ACC112 (cell line): ENCODE data around the gene CNR1.

ENCODE experiments used
- H2AFZ ChIP-seq: fragments of 200-600 bp; sonication (generic); one replicate; pipeline ENCODE4 v1.6.0; 2017; ENCODE audit warnings: antibody characterized with exemption, low read length; ENCODE audit not compliant: unreplicated experiment
- H3K27ac ChIP-seq: fragments of 200-600 bp; sonication (generic); 2 replicates; pipeline ENCODE4 v1.5.1; 2014; ENCODE audit warnings: low read depth, mild to moderate bottlenecking, antibody characterized with exemption, low read length, moderate library complexity
- H3K27me3 ChIP-seq: fragments of 200-600 bp; sonication (generic); 2 replicates; pipeline ENCODE4 v1.6.1; 2014; ENCODE audit warnings: mild to moderate bottlenecking, antibody characterized with exemption, low read length, moderate library complexity, mixed read lengths; ENCODE audit not compliant: insufficient read depth
- H3K36me3 ChIP-seq: fragments of 200-600 bp; sonication (generic); 2 replicates; pipeline ENCODE4 v1.6.1; 2016; ENCODE audit warnings: mild to moderate bottlenecking, antibody characterized with exemption, low read length, moderate library complexity, mixed read lengths; ENCODE audit not compliant: insufficient read depth
- H3K4me1 ChIP-seq: fragments of 200-600 bp; sonication (generic); one replicate; pipeline ENCODE4 v1.6.1; 2016; ENCODE audit warnings: low read length, mixed read lengths; ENCODE audit not compliant: insufficient read depth, unreplicated experiment, control insufficient read depth
- H3K4me3 ChIP-seq: fragments of 200-600 bp; sonication (generic); 2 replicates; pipeline ENCODE4 v1.5.1; 2014; ENCODE audit warnings: mild to moderate bottlenecking, low read depth, low read length
- H3K79me2 ChIP-seq: fragments of 200-600 bp; sonication (generic); one replicate; pipeline ENCODE4 v1.6.0; 2016; ENCODE audit warnings: low read length; ENCODE audit not compliant: control insufficient read depth, unreplicated experiment, insufficient read depth

Gene CNR1

DNA sequence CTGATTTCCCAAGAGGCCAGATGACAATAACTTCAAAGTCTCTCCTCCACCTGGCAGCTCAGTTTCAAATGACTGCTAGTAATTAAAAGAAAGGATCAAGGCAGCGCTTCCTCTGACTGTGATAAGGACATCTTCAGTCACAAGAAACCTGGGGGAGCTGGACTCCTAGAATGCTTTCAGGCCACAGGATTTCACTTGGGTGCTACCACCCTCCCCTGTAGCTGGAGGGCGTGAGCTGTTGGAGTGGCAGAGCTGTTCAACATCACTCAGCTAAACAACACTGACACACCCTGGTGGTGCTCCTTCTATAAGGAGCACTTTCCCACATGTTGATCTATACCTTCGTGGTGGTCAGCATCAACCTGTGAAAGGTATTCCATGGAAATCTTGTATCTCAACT lies 2.2 kb upstream of the CNR1 start:
- Histone ChIP-seq H3K4me1 (peaks cover 4% of the 10 kb centered on the region), H3K79me2 (peaks cover 24% of the 10 kb centered on the region), H3K4me3 (no peak overlapping the region), H3K36me3 (no peaks in the 10 kb centered on the region), H3K27ac (no peak overlapping the region), H3K27me3 (peaks cover 15% of the 10 kb centered on the region; the same call in 1 of the 2 replicates), H2AFZ (no peak overlapping the region)

DNA sequence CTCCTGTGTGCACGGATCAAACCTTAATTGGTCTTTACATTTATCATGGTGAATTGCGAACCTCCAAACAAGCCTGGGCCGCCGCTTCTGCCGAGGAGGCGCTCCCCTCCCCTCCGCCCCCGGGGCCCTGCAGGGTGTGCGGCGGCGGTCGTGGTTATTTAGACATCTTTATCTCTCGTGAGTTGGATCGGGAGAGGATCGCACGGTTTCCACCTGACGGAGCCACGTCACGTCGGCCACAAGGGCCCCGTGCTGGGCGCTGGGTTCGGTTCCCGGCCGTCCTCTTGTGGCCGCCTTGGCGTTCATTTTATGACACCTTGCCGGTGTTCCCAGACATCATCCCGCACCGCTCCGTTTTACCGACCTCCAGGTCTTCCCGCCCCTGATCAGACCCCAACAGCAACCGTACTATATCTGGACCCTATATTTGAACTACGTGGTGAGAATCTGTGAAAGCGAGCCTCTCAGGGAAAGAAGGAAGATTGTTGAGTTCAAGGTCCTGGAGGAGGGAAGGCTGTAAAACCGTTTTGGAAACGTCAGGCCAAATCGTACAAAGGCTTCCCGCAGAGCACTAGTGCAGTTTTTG lies 1.3 kb upstream of the CNR1 start:
- Histone ChIP-seq H3K27ac (no peak overlapping the region), H3K36me3 (no peaks in the 10 kb centered on the region), H3K27me3 (peaks cover 15% of the 10 kb centered on the region; the same call in 1 of the 2 replicates), H3K4me1 (peaks cover 13% of the 10 kb centered on the region), H2AFZ (peak overlapping the region; percentile 84), H3K79me2 (peaks cover 33% of the 10 kb centered on the region), H3K4me3 (peak overlapping the region; percentile 92)

DNA sequence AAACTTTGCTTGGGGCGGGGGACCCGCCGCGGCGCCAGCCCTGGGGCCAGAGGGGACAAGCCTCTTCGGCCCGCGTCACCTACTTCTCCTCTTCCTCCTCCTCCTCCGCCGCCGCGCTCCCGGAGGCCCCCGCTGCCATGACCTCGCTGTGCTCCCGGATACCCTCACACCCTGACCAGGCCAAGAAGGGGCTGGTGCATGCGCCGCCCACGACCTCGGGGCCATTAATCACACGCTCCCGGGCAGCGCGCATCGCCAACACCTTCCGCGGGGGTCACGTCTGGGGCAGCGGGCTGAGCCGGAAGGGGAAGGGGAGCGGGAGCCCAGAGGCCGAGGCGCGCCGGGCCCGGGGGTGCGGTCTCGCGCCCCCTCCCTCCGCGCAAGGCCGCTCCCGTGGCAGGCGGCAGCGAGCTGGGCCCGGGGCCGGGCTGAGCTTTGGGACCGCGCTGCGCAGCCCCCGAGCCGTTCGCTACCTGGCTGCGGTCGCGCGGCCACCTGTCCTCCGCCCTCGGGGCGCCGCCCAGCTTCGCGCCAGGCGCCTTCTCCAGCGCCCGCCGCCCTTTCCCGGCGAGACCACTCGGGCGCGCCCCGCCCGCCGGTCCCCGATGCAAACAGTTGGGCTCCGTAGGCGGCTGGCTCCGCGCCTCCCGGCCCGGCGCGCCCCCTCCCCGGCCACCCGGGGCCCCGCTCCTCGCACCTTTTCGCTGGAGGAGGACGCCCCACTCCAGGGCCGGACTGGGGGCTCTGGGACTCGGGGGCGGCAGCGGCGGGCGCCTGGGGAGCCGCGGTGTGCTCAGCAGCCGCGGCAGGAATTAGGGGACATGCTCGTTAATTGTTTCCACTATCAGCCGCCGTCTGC lies 575 bp upstream of the CNR1 start:
- Histone ChIP-seq H3K4me3 (peak overlapping the region; percentile 92), H3K27ac (peak overlapping the region; percentile 30; the same call in 1 of the 2 replicates), H2AFZ (peak overlapping the region; percentile 84)

DNA sequence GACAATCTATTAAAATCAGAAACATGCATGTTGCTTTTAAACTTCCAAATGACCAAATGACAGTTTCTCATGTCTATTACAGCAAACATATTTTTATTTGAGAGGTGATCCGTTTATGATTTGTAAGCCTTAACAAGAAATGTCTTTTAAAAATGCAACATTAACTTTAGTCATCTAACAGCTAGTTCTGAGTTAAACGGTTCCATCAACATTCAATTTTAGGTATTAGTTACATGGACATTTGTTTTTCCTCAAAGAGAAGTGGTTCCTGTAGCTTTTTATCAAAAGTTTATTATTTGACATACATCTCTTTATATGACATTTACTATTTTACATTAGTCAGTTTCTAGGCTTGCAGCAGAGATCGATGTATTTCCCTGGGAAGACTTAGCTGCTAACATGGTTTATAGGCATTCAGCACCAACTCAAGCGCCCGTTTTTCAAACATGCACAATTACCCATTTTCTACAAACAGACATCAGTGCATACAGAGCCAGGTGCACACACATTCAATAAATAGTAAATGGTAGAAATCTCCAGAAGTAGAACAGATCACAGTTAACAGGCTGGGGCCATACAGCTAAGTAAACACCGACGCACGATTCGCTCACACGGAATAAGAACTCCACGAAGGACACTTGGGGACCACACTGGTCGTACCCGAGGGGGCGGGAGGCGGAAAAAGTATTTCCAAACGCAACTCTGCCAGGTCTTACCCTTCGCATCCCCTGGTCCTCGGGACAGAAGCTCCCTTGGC lies 882 bp downstream of the CNR1 start:
- Histone ChIP-seq H3K4me1 (peaks cover 19% of the 10 kb centered on the region), H3K4me3 (peak overlapping the region; percentile 92), H2AFZ (peak overlapping the region; percentile 33), H3K79me2 (peaks cover 41% of the 10 kb centered on the region), H3K36me3 (no peaks in the 10 kb centered on the region), H3K27ac (peak overlapping the region; percentile 38; the same call in 1 of the 2 replicates), H3K27me3 (peaks cover 15% of the 10 kb centered on the region; the same call in 1 of the 2 replicates)

More for the DNA sequence above, 575 bp upstream of the CNR1 start:
- Histone ChIP-seq H3K27me3 (peaks cover 15% of the 10 kb centered on the region; the same call in 1 of the 2 replicates), H3K4me1 (peaks cover 18% of the 10 kb centered on the region), H3K36me3 (no peaks in the 10 kb centered on the region), H3K79me2 (peaks cover 38% of the 10 kb centered on the region)

DNA sequence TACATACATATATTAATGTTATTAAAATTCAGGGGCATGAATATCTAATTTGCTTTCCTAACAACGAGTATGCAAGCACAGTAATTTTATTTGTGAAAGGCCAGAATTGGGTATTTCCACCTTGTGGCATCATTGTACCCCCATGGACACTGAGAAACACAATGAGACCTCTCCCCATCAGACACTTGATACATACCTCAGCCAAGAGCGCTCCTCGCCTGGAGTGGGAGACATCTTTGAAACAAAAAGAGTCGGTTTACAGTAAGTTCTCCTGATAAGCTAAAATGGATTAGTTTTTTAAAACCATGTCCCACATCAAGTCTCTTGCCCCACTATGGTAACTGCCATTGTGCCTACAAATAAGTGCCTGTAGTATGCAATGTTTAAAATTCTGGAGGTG lies 2.1 kb downstream of the CNR1 start:
- Histone ChIP-seq H3K36me3 (no peaks in the 10 kb centered on the region), H2AFZ (no peak overlapping the region), H3K27ac (peak overlapping the region; percentile 11; the same call in 1 of the 2 replicates), H3K4me1 (peaks cover 24% of the 10 kb centered on the region), H3K27me3 (peaks cover 15% of the 10 kb centered on the region; the same call in 1 of the 2 replicates), H3K79me2 (peaks cover 50% of the 10 kb centered on the region), H3K4me3 (peak overlapping the region; percentile 92)

DNA sequence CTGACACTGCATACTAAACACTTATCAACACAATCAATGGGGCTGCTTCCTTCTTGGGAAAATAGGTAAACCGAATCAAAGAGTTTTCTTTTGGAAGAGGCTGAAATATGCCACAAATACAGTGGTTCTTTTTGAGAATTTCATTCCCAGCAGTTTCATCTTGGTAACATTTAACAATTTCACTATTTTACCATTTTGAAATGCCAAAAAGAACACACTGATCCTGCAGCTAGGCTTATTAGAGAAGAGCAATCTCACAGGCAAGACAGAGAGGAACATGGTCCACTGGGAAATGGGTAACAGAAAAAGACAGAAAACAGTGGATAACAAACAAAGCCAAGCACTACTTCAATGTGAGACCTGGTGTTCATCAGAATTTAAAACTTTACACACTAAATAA lies 2.5 kb downstream of the CNR1 start:
- Histone ChIP-seq H3K79me2 (peaks cover 51% of the 10 kb centered on the region), H3K27ac (peak overlapping the region; percentile 11; the same call in 1 of the 2 replicates), H3K4me1 (peaks cover 27% of the 10 kb centered on the region), H3K36me3 (no peaks in the 10 kb centered on the region), H3K27me3 (peaks cover 15% of the 10 kb centered on the region; the same call in 1 of the 2 replicates), H3K4me3 (peak overlapping the region; percentile 92), H2AFZ (no peak overlapping the region)

DNA sequence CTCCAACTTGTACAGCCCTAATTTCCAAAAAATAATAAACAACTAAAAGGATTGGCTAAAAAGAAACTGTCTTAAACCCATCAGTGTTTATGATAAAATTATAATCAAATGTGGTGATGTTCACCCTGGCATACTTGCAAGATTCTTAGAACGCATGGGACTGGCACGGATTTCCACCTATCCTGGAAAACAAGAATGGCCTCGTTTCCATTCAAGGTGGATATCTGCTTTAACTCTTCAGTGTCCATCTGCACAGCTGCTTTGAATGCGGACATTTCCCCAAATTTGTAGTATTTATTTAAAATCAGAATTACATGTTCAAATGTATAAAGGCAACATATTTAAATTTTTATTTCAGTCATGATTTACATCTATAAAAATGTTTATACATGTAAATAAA lies 4.2 kb downstream of the CNR1 start:
- H3K36me3 ChIP-seq, result no peaks in the 10 kb centered on the region
- peaks cover 34% of the 10 kb centered on the region for H3K4me1 ChIP-seq
- H2AFZ ChIP-seq, result no peak overlapping the region
- no peak overlapping the region for H3K27ac ChIP-seq
- no peaks in the 10 kb centered on the region; the same call in 1 of the 2 replicates for H3K27me3 ChIP-seq
- peak overlapping the region; percentile 92 for H3K4me3 ChIP-seq
- peaks cover 56% of the 10 kb centered on the region for H3K79me2 ChIP-seq

DNA sequence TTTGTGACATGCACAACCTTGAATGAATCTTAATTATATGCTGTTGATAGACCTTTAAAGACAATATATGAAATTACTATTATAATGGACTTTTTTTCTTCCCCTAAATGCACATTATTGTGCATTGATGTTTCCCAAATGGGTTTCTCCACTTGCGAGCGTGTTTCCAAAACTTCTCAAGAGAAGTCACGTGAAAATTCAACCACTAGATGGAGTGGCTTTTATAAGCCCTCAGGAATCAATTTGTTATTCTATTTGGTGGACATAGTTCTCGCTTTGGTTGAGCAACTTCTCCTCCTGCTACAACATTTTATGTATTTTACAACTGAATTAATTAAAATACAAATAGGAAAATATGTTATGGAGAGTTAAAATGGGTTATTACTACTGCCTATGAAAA lies 9.0 kb downstream of the CNR1 start:
- H2AFZ ChIP-seq, result no peak overlapping the region
- no peak overlapping the region for H3K27ac ChIP-seq
- H3K27me3 ChIP-seq, result no peaks in the 10 kb centered on the region
- H3K4me3 ChIP-seq, result no peak overlapping the region
- H3K36me3 ChIP-seq, result peaks cover 10% of the 10 kb centered on the region
- peaks cover 32% of the 10 kb centered on the region for H3K79me2 ChIP-seq
- peaks cover 19% of the 10 kb centered on the region for H3K4me1 ChIP-seq

DNA sequence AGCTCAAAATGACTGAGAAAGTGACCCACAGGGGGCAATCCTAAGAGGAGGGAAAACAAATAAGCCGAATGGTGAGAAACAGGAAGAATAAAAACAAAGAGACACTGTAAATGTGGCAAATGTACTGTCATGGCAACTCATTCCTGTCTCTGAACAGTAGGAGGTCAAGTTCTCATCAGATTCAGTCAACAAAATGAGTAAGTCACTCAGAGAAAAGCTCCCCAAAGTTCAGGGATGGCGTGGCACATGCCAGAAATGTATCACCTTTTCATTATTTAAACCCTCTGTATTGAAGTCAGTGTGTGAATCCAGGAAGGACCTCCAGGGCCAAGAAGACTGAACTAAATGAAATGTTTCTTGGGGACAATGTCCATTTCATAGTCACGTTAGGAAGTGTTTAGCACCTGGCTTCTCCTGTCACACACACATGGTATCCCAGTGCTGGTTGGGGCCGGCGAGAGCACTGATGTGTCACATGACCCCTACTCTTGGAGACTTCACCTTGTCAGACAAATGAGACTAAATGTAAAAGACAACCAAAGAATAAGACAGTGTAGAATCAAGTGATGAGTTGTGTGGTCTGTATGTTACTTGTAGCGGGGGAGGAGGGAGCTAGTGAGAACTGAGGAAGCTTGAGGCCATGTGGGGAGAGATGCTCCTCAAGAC lies 20.7 kb downstream of the CNR1 start:
- H2AFZ ChIP-seq, result no peak overlapping the region
- H3K36me3 ChIP-seq, result peaks cover 27% of the 10 kb centered on the region
- no peaks in the 10 kb centered on the region for H3K27me3 ChIP-seq
- no peaks in the 10 kb centered on the region for H3K79me2 ChIP-seq
- no peak overlapping the region for H3K27ac ChIP-seq
- no peak overlapping the region for H3K4me3 ChIP-seq
- peaks cover 15% of the 10 kb centered on the region for H3K4me1 ChIP-seq
